Neural cell (in vitro differentiated cells): Measurements from ENCODE around the gene TM9SF1. TPM values are rescaled to one million over a fixed set of nuclear protein-coding genes. Genes with fewer than 3 reads are reported as not detected.

Source experiments
- H2AFZ ChIP-seq: fragments of 200-600, 300-800 bp; sonication (generic), shearing (Covaris generic); 2 replicates; pipeline ENCODE4 v1.6.0; 2014; ENCODE audit warnings: low read depth, mild to moderate bottlenecking, antibody characterized with exemption, low read length, moderate library complexity
- H3F3A ChIP-seq: fragments of 200-600 bp; shearing (Covaris generic); 2 replicates; pipeline ENCODE4 v1.6.1; 2016; ENCODE audit warnings: mild to moderate bottlenecking, moderate library complexity, mixed read lengths, antibody characterized with exemption, low read length; ENCODE audit not compliant: insufficient read depth, poor library complexity, severe bottlenecking
- H3K27ac ChIP-seq: fragments of 200-600, 300-800 bp; sonication (generic), shearing (Covaris generic); 2 replicates; pipeline ENCODE4 v1.5.1; 2014; ENCODE audit warnings: mild to moderate bottlenecking, low read length, moderate library complexity
- H3K27me3 ChIP-seq: fragments of 300-800, 200-600 bp; sonication (generic), shearing (Covaris generic); 2 replicates; pipeline ENCODE4 v1.6.0; 2014; ENCODE audit warnings: mild to moderate bottlenecking, low read depth, low read length, moderate library complexity; ENCODE audit not compliant: insufficient read depth
- H3K36me3 ChIP-seq: fragments of 300-800, 200-600 bp; sonication (generic), shearing (Covaris generic); 2 replicates; pipeline ENCODE4 v1.5.1; 2014; ENCODE audit warnings: mild to moderate bottlenecking, antibody characterized with exemption, low read length, moderate library complexity; ENCODE audit not compliant: insufficient read depth
- H3K4me2 ChIP-seq: fragments of 300-800, 200-600 bp; sonication (generic), shearing (Covaris generic); 2 replicates; pipeline ENCODE4 v1.6.0; 2014; ENCODE audit warnings: mild to moderate bottlenecking, low read length
- H3K4me3 ChIP-seq: fragments of 300-800, 200-600 bp; sonication (generic), shearing (Covaris generic); 2 replicates; pipeline ENCODE4 v1.5.1; 2014; ENCODE audit warnings: mild to moderate bottlenecking, low read length, moderate library complexity
- H3K79me2 ChIP-seq: fragments of 200-600 bp; shearing (Covaris generic); replicated peaks from 2 replicates; pipeline ENCODE4 v1.6.0; 2014; ENCODE audit warnings: mild to moderate bottlenecking, low read length, moderate library complexity; ENCODE audit not compliant: insufficient read depth
- H3K9ac ChIP-seq: fragments of 300-800, 200-600 bp; sonication (generic), shearing (Covaris generic); 2 replicates; pipeline ENCODE4 v1.6.1; 2016; ENCODE audit warnings: mild to moderate bottlenecking, low read length, mixed read lengths
- H3K9me2 ChIP-seq: fragments of 200-600 bp; shearing (Covaris generic); 2 replicates; pipeline ENCODE4 v1.6.1; 2016; ENCODE audit warnings: mild to moderate bottlenecking, low read length, mixed read lengths; ENCODE audit not compliant: insufficient read depth
- H3K9me3 ChIP-seq: fragments of 200-600, 300-800 bp; sonication (generic), shearing (Covaris generic); 2 replicates; pipeline ENCODE4 v1.6.1; 2016; ENCODE audit warnings: mild to moderate bottlenecking, mixed run types, low read length, moderate library complexity, mixed read lengths
- H4K20me1 ChIP-seq: fragments of 200-600 bp; shearing (Covaris generic); 2 replicates; pipeline ENCODE4 v1.6.1; 2016; ENCODE audit warnings: mild to moderate bottlenecking, mixed run types; ENCODE audit not compliant: insufficient read depth
- CTCF ChIP-seq: fragments of 450-650 bp; IDR thresholded peaks from 2 replicates; pipeline ENCODE4 v1.5.1; 2014; ENCODE audit warnings: antibody characterized with exemption, mild to moderate bottlenecking, moderate library complexity; ENCODE audit not compliant: poor library complexity, severe bottlenecking
- EP300 ChIP-seq: fragments of 450-650 bp; conservative IDR thresholded peaks from 2 replicates; pipeline ENCODE4 v1.6.1; 2014; ENCODE audit warnings: antibody characterized with exemption, mild to moderate bottlenecking, moderate library complexity; ENCODE audit not compliant: poor library complexity, severe bottlenecking
- EZH2 ChIP-seq: fragments of 200-600, 300-800 bp; shearing (Covaris generic), sonication (generic); IDR thresholded peaks from 2 replicates; pipeline ENCODE4 v1.6.1; 2014; ENCODE audit warnings: antibody characterized with exemption, low read length, borderline replicate concordance, mild to moderate bottlenecking; ENCODE audit not compliant: insufficient read depth, poor library complexity, severe bottlenecking
- MXI1 ChIP-seq: fragments of 450-650 bp; conservative IDR thresholded peaks from 2 replicates; pipeline ENCODE4 v1.6.1; 2014; ENCODE audit warnings: antibody characterized with exemption, mild to moderate bottlenecking; ENCODE audit not compliant: poor library complexity, severe bottlenecking
- POLR2AphosphoS5 ChIP-seq: IDR thresholded peaks from 2 replicates; pipeline ENCODE4 v1.6.1; 2012
- RAD21 ChIP-seq: fragments of 450-650 bp; conservative IDR thresholded peaks from 2 replicates; pipeline ENCODE4 v1.6.1; 2014; ENCODE audit warnings: antibody characterized with exemption, mild to moderate bottlenecking, moderate library complexity
- REST ChIP-seq: IDR thresholded peaks from 2 replicates; pipeline ENCODE4 v1.6.1; 2012; ENCODE audit warnings: borderline replicate concordance
- SMC3 ChIP-seq: fragments of 450-650 bp; conservative IDR thresholded peaks from 2 replicates; pipeline ENCODE4 v1.6.1; 2014; ENCODE audit warnings: antibody characterized with exemption, mild to moderate bottlenecking, moderate library complexity; ENCODE audit not compliant: poor library complexity
- TAF1 ChIP-seq: IDR thresholded peaks from 2 replicates; pipeline ENCODE4 v1.6.1; 2012; ENCODE audit warnings: low read depth
- polyA plus RNA-seq: library from polyadenylated mRNA; depleted of rRNA; stranded (reverse); fragments of >200 nt; gene quantifications from 2 replicates; pipeline ENCODE4 v1.2.3, GENCODE V29; 2014

TM9SF1 gene
- polyA plus RNA-seq, 1 donor from 2014 or later = 25.1 TPM

GRCh38 chr14:24183014-24183481, 12.2 kb downstream of the TM9SF1 start:
- Histone ChIP-seq H3K9me2 (no peaks in the 10 kb centered on the region), H3K9me3 (no peaks in the 10 kb centered on the region), H3K36me3 (no peaks in the 10 kb centered on the region), H4K20me1 (peaks cover 1% of the 10 kb centered on the region), H3K79me2 (no peaks in the 10 kb centered on the region), H3K27ac (no peak overlapping the region), H3K9ac (no peak overlapping the region), H3K27me3 (no peaks in the 10 kb centered on the region), H2AFZ (no peak overlapping the region), H3K4me3 (no peak overlapping the region), H3F3A (no peaks in the 10 kb centered on the region), H3K4me2 (no peak overlapping the region)
- TF ChIP-seq EZH2 (no peak), CTCF (no peak), TAF1 (no peak), MXI1 (no peak), REST (no peak), POLR2AphosphoS5 (no peak), SMC3 (no peak), EP300 (no peak)

GRCh38 chr14:24182110-24182882, 12.9 kb downstream of the TM9SF1 start:
- Histone ChIP-seq H3K9ac (no peak overlapping the region), H3K9me2 (no peaks in the 10 kb centered on the region), H3K4me3 (no peak overlapping the region), H3K4me2 (no peak overlapping the region), H3F3A (no peaks in the 10 kb centered on the region), H4K20me1 (no peaks in the 10 kb centered on the region), H3K36me3 (no peaks in the 10 kb centered on the region), H3K9me3 (no peaks in the 10 kb centered on the region), H3K79me2 (no peaks in the 10 kb centered on the region), H3K27ac (no peak overlapping the region), H3K27me3 (no peaks in the 10 kb centered on the region), H2AFZ (no peak overlapping the region)
- TF ChIP-seq MXI1 = no peak
- no peak for TF ChIP-seq SMC3
- no peak for TF ChIP-seq CTCF
- no peak for TF ChIP-seq TAF1
- no peak for TF ChIP-seq REST
- TF ChIP-seq EP300 = no peak
- no peak for TF ChIP-seq EZH2
- no peak for TF ChIP-seq POLR2AphosphoS5
- TF ChIP-seq RAD21 = no peak
